PC-3 (cell line): ENCODE data around the gene ZNF138.

Experiments
- EZH2phosphoT487 ChIP-seq: fragments of 300-600 bp; sonication (generic); IDR thresholded peaks from 2 replicates; pipeline ENCODE4 v1.6.1; 2018; ENCODE audit warnings: mild to moderate bottlenecking, antibody characterized with exemption, low read length, borderline replicate concordance
- TF ChIP-seq, protein P1 (sequence below): fragments of 300-600 bp; sonication (generic); conservative IDR thresholded peaks from 2 replicates; pipeline ENCODE4 v1.5.1; 2017; ENCODE audit warnings: antibody characterized with exemption, low read depth, mild to moderate bottlenecking, low read length

DNA sequence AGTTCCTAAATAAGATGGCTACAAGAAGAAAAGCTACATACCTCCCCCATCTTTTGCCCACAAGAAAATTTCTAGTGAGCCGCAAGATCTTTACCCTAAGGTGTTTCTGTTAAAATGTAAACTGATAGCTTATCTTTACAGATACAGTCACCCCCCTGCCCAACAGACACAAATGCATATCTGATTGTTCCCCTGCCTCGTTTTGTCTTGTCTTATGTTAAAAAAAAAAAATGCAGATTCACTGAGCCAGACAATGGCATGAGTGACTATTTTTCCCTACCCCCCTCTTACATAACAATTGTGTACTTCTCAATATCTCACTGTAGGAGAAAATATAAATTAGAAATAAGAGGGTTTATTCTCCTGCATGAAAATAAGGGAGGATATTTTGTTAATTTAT lies 8.5 kb downstream of the ZNF138 start:
- TF ChIP-seq, protein P1, sequence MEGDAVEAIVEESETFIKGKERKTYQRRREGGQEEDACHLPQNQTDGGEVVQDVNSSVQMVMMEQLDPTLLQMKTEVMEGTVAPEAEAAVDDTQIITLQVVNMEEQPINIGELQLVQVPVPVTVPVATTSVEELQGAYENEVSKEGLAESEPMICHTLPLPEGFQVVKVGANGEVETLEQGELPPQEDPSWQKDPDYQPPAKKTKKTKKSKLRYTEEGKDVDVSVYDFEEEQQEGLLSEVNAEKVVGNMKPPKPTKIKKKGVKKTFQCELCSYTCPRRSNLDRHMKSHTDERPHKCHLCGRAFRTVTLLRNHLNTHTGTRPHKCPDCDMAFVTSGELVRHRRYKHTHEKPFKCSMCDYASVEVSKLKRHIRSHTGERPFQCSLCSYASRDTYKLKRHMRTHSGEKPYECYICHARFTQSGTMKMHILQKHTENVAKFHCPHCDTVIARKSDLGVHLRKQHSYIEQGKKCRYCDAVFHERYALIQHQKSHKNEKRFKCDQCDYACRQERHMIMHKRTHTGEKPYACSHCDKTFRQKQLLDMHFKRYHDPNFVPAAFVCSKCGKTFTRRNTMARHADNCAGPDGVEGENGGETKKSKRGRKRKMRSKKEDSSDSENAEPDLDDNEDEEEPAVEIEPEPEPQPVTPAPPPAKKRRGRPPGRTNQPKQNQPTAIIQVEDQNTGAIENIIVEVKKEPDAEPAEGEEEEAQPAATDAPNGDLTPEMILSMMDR, result no peak
- no peak for TF ChIP-seq EZH2phosphoT487
